WTC11 (cell line): ENCODE results near the gene YAF2. TPM values are rescaled to one million over a fixed set of nuclear protein-coding genes. Genes with fewer than 3 reads are reported as not detected.

Experiments used
- ATAC-seq: fragments of 200-7000 bp; cut with Tn5 transposase; 2 replicates; pipeline ENCODE4 v1.10.0; 2021; ENCODE audit warnings: mild to moderate bottlenecking, moderate library complexity
- CTCF ChIA-PET: fragments of 300-600 bp; sonication (Branson Sonifier 250); formaldehyde crosslinking; loops from one replicate; lab custom pipeline; 2021; ENCODE audit warnings: antibody characterized with exemption; lab: Charles Lee
- POLR2A ChIA-PET: fragments of 350-600 bp; sonication (Branson Sonifier 250); formaldehyde crosslinking; loops from one replicate; lab custom pipeline; 2021; ENCODE audit warnings: antibody characterized with exemption; lab: Charles Lee
- DNase-seq: peaks from one replicate; pipeline ENCODE4 v3.0.0; 2021; ENCODE audit warnings: low spot score
- H3K27ac Mint-ChIP-seq: 2 replicates; pipeline ENCODE4 v1.8.0; 2021; ENCODE audit warnings: mixed read lengths
- H3K27me3 Mint-ChIP-seq: 2 replicates; pipeline ENCODE4 v1.8.0; 2021; ENCODE audit warnings: low read depth, mild to moderate bottlenecking, moderate library complexity, mixed read lengths
- H3K36me3 Mint-ChIP-seq: 2 replicates; pipeline ENCODE4 v1.8.0; 2021; ENCODE audit warnings: mixed read lengths
- H3K4me1 Mint-ChIP-seq: 2 replicates; pipeline ENCODE4 v1.8.0; 2022; ENCODE audit warnings: mixed read lengths
- H3K4me3 Mint-ChIP-seq: 2 replicates; pipeline ENCODE4 v1.8.0; 2021; ENCODE audit warnings: mild to moderate bottlenecking, moderate library complexity, mixed read lengths
- H3K9me3 Mint-ChIP-seq: 2 replicates; pipeline ENCODE4 v1.8.0; 2021; ENCODE audit warnings: mixed read lengths
- AR ChIP-seq: fragments of 250-450 bp; sonication (Bioruptor Pico); IDR thresholded peaks from 2 replicates; pipeline ENCODE4 v1.9.0; 2021; ENCODE audit warnings: mild to moderate bottlenecking
- CTCF ChIP-seq: fragments of 200-600 bp; IDR thresholded peaks from 2 replicates; pipeline ENCODE4 v1.8.0; 2022; ENCODE audit warnings: antibody characterized with exemption
- E2F4 ChIP-seq: sonication (generic); formaldehyde crosslinking; IDR thresholded peaks from 2 replicates; pipeline ENCODE4 v1.8.1; 2022; ENCODE audit warnings: low read depth, mild to moderate bottlenecking, moderate library complexity, missing genetic modification reagents, borderline replicate concordance
- EMX1 ChIP-seq: fragments of 250-450 bp; sonication (Bioruptor Pico); IDR thresholded peaks from 2 replicates; pipeline ENCODE4 v1.8.0; 2021; ENCODE audit warnings: mild to moderate bottlenecking
- MLX ChIP-seq: sonication (generic); formaldehyde crosslinking; IDR thresholded peaks from 2 replicates; pipeline ENCODE4 v1.8.1; 2023; ENCODE audit warnings: mild to moderate bottlenecking, missing genetic modification reagents, moderate library complexity
- MYBL2 ChIP-seq: sonication (generic); formaldehyde crosslinking; IDR thresholded peaks from 2 replicates; pipeline ENCODE4 v1.8.1; 2023; ENCODE audit warnings: mild to moderate bottlenecking, moderate library complexity, missing genetic modification reagents
- NFYB ChIP-seq: sonication (generic); formaldehyde crosslinking; conservative IDR thresholded peaks from 2 replicates; pipeline ENCODE4 v1.8.0; 2022; ENCODE audit warnings: low read depth, missing genetic modification reagents
- NR2C2 ChIP-seq: sonication (generic); formaldehyde crosslinking; IDR thresholded peaks from 2 replicates; pipeline ENCODE4 v1.8.0; 2022; ENCODE audit warnings: mild to moderate bottlenecking, missing genetic modification reagents
- PRRX2 ChIP-seq: fragments of 250-450 bp; sonication (Bioruptor Pico); IDR thresholded peaks from 2 replicates; pipeline ENCODE4 v1.8.0; 2021; ENCODE audit warnings: mild to moderate bottlenecking
- RELA ChIP-seq: sonication (generic); formaldehyde crosslinking; IDR thresholded peaks from 2 replicates; pipeline ENCODE4 v1.8.1; 2022; ENCODE audit warnings: missing genetic modification reagents, mild to moderate bottlenecking, borderline replicate concordance
- RORB ChIP-seq: fragments of 250-450 bp; sonication (Bioruptor Pico); IDR thresholded peaks from 2 replicates; pipeline ENCODE4 v1.9.0; 2021; ENCODE audit warnings: mild to moderate bottlenecking
- SMAD3 ChIP-seq: sonication (generic); formaldehyde crosslinking; IDR thresholded peaks from 2 replicates; pipeline ENCODE4 v1.8.0; 2022; ENCODE audit warnings: missing genetic modification reagents, mild to moderate bottlenecking, borderline replicate concordance
- TEAD1 ChIP-seq: sonication (generic); formaldehyde crosslinking; IDR thresholded peaks from 2 replicates; pipeline ENCODE4 v1.8.0; 2022; ENCODE audit warnings: mild to moderate bottlenecking, missing genetic modification reagents
- TP53 ChIP-seq: sonication (generic); formaldehyde crosslinking; IDR thresholded peaks from 2 replicates; pipeline ENCODE4 v1.8.1; 2023; ENCODE audit warnings: mild to moderate bottlenecking, missing genetic modification reagents
- ZNF121 ChIP-seq: sonication (generic); formaldehyde crosslinking; IDR thresholded peaks from 2 replicates; pipeline ENCODE4 v1.8.0; 2023; ENCODE audit warnings: missing genetic modification reagents
- ZNF232 ChIP-seq: sonication (generic); formaldehyde crosslinking; IDR thresholded peaks from 2 replicates; pipeline ENCODE4 v1.8.0; 2022; ENCODE audit warnings: mild to moderate bottlenecking, missing genetic modification reagents
- ZNF281 ChIP-seq: sonication (generic); formaldehyde crosslinking; IDR thresholded peaks from 2 replicates; pipeline ENCODE4 v1.8.0; 2023; ENCODE audit warnings: mild to moderate bottlenecking, missing genetic modification reagents
- ZNF396 ChIP-seq: fragments of 250-450 bp; sonication (Bioruptor Pico); IDR thresholded peaks from 2 replicates; pipeline ENCODE4 v1.8.0; 2021; ENCODE audit warnings: mild to moderate bottlenecking, moderate library complexity, borderline replicate concordance
- total RNA-seq: library from RNA; stranded (reverse); gene quantifications from 3 replicates; pipeline ENCODE4 v1.2.3, GENCODE V29; 2021

YAF2 gene
- total RNA-seq, 1 experiment from 2014 or later: 3.3 TPM

- Mint-ChIP-seq H3K27me3 (no peaks in the 10 kb centered on the region), H3K9me3 (peaks cover 9% of the 10 kb centered on the region), H3K27ac (no peak overlapping the region), H3K4me3 (no peak overlapping the region), H3K36me3 (peaks cover 9% of the 10 kb centered on the region), H3K4me1 (peaks cover 9% of the 10 kb centered on the region)
- POLR2A ChIA-PET: no interaction called here
- CTCF ChIA-PET: no interaction called here
- TF ChIP-seq MYBL2 (no peak), ZNF121 (CRISPR knock-in tag) (no peak), E2F4 (CRISPR knock-in tag) (no peak), TP53 (CRISPR knock-in tag) (no peak), ZNF232 (CRISPR knock-in tag) (no peak), PRRX2 (CRISPR knock-in tag) (no peak), RELA (no peak), AR (CRISPR knock-in tag) (no peak), RORB (CRISPR knock-in tag) (no peak), ZNF396 (CRISPR knock-in tag) (no peak), NFYB (CRISPR knock-in tag) (no peak), CTCF (no peak), NR2C2 (CRISPR knock-in tag) (no peak), ZNF281 (CRISPR knock-in tag) (no peak)
- no peak for ATAC-seq
- DNase-seq: no peak
Measured at GRCh38 chr12:42180990-42181596, 57.0 kb downstream of the YAF2 start.

- ATAC-seq (no peak), DNase-seq (no peak)
- H3K27me3 Mint-ChIP-seq: no peaks in the 10 kb centered on the region
- H3K4me1 Mint-ChIP-seq: peaks cover 9% of the 10 kb centered on the region
- POLR2A ChIA-PET: no interaction called here
- H3K9me3 Mint-ChIP-seq: peaks cover 19% of the 10 kb centered on the region
- TF ChIP-seq TEAD1 (CRISPR knock-in tag): no peak
- TF ChIP-seq TP53 (CRISPR knock-in tag): no peak
- no peak for TF ChIP-seq SMAD3 (CRISPR knock-in tag)
- TF ChIP-seq EMX1 (CRISPR knock-in tag): no peak
- TF ChIP-seq NFYB (CRISPR knock-in tag): no peak
- TF ChIP-seq MLX (CRISPR knock-in tag): no peak
- H3K27ac Mint-ChIP-seq: no peak overlapping the region
- no peak overlapping the region for H3K4me3 Mint-ChIP-seq
- peaks cover 18% of the 10 kb centered on the region for H3K36me3 Mint-ChIP-seq
- CTCF ChIA-PET: no interaction called here
Measured at GRCh38 chr12:42178101-42178500, 59.9 kb downstream of the YAF2 start.
